Middle frontal gyrus (tissue), 1 donor: Measurements from ENCODE around the gene LRRFIP1.
"Not testable (repeated sequence)": the region's sequence is repeated elsewhere in the genome, so short reads cannot be mapped to it uniquely, and the experiment has no call there.

Experiments used
- DNase-seq: peaks from one replicate; pipeline ENCODE4 v3.0.0-alpha.2; 2015; ENCODE audit warnings: low spot score; ENCODE audit errors: extremely low spot score

The LRRFIP1 gene

GRCh38 chr2:237682856-237683670 is 55.7 kb downstream of the LRRFIP1 start:
- DNase-seq = no peak

DNA sequence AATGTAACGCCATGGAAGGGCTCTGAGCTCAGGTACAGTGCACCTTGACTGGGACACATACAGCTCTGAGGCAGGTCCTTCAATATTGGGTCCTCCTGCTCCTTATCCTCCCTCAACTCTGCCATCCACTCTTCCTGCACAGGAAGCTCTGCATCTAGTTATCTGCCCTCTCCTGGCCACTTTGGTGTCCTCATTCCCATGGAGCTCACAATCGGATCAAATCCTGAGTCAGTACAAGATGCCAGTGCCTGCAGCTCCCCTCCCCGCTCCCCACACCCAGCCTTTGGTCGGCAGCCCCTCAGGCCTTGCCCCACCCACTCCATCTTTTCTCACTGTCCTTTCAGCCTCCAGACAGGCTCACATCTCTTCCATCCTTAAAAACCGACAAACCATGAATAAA is 58.0 kb downstream of the LRRFIP1 start:
- DNase-seq = no peak

DNA sequence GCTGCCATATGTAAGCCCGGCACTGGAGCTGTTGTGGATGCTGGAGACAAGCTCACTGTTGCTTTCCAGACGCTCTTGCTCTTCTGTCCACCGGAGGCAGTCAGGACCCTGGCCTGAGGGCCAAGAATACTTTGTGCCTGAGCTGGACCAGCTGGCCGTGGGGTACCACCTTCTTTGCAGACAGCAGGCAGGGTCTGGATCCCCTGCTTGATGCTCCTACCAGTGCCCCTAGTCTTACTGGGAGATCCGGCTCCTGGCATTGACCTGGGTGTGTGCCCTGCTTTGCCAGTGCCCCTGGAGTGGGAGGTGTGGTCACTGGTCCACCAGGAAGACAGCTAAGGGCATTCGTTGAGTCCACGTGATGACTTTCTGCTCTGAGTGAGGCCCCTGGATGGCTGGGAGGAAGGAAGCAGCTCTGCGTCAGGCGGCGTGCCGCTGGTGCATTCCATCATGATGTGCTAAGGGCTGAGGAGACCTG is 59.3 kb downstream of the LRRFIP1 start:
- DNase-seq = no peak

DNA sequence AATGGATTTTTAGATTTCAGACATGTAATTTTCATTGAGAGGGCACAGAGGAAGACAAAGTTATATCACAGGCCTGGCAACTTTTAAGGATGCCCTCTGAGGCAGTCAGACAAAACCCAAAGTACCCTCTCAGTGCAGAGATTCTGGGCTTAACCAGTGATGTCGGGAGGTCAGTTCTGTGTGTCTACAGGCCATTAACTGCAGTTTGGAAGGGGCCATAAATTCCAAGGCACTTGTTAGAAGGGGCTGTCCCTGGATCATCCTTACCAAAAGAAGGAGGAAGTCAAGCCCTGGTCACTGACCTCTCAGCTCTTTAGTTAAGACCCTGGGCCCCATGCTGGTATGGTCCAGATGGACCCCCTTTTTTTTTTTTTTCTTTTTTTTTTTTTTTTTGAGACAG is 60.7 kb downstream of the LRRFIP1 start:
- DNase-seq = no peak

DNA sequence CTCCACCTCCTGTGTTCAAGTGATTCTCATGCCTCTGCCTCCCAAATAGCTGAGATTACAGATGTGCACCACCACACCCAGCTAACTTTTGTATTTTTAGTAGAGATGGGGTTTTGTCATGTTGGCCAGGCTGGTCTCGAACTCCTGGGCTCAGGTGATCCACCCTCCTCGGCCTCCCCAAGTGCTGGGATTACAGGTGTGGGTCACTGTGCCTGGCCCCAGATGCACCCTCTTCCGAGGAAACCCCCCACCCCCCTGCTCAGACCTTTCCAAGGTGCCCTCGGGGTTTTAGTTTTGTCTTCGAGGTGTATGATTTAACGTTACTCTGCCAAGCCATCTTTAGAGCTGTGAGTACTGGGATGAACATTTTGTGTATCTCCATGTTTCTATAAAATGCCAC is 61.2 kb downstream of the LRRFIP1 start:
- DNase-seq = not testable (repeated sequence)

GRCh38 chr2:237689336-237690131 is 62.1 kb downstream of the LRRFIP1 start:
- DNase-seq = no peak

DNA sequence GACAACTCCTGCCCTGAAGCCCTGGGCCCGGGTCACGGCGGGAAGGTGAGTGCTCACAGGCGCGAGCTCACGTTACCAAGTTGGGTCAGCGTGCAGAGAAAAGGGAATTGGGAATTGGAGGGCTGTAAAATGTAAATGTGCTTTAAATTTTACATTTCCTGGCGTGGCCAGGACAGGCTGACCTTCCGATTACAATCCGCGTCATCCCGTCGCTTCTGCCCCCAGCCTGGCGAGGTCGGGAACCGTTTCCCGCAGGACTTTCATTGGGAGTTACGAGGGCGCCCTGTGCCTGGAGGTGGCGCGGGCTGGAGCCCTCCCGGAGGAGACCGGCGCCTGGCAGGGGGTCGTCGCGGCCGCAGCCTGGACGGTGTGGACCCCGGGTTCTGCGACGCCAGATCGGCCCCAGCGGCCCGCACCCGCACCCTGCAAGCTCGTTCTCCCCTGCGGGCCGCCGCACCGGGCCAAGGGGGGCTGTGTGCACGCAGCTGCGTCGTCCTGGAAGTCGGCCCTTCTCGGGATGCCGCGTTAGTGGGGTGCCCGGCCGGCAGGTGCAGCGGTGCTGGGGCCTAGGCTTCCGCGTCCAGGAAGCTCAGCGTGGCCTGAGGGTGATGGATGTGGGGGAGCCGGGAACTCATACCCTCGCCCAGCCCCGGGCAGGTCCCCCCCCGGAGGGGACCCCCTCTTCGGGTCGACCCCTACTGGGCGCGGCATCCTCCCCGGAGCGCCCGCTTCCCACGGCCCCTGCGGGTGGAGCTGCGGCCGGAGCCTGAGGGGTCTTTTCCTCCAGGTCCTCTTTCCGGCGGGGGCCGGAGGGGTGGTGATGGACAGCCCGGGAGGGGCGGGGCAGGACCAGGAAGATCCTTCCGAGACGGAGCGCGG is 63.9 kb downstream of the LRRFIP1 start:
- no peak for DNase-seq

DNA sequence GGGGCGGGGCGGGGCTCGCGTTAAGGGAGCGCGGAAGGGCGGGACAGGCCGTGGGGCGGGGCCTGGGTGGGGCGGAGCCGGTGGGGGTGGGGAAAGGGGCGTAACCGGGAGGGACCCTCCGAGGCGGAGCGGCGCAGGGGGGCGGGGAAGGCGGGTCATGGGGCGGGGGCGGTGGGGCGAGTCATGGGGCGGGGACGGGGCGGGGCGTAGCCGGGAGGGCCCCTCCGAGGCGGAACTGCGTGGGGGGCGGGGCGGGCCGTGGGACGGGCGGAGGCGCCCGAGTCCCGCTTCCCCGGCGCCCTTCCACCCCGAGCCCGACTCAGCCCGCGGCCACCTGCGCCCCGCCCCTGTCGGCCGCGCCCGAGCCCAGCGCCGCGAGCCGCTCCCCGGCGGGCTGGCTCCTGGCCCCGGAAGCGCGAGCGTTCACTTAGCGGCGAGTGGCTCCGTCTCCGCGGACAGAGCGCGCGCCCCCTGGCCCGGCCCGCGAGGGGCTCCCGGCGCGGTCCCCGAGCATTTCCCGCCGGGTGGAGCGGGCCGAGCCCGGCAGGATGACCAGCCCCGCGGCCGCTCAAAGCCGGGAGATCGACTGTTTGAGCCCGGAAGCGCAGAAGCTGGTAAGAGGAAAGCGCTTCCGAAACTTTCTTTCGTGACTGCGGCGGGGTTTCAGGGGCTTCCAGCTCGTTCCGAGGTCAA is 64.7 kb downstream of the LRRFIP1 start:
- DNase-seq = peak; percentile 40

DNA sequence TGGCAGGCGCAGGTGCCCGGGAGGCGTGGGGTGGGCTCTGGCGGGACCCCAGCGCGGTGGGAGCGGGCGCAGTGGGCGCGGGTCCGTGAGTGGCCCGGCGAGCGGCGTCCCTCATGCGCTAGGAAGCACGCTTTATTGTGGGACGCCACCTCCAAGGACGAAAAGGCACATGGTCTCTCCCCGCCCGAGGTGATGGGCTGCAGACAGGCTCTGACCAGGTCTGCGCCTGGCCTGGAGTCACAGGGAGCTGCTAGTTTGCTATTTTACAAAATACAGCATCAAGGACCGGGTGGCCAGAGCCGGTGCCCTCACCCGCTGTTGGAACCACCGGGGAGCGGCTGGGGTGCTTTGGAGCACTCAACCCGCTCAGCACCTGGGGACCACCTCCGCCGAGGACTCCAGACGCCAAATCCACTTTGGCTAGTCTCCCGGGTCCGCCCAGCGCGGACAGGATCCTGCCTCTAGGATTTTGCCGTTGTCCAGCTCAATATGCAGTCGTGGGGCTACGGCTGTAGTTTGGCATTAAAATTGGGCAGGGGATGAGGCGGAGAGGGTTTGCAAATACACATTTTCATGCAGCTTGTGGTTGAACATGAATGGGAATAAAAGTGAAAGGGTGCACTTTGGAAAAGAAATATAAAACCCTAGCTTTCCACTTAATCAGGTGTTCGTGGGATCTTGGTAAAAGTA is 65.4 kb downstream of the LRRFIP1 start:
- no peak for DNase-seq

GRCh38 chr2:237693291-237693994 is 66.1 kb downstream of the LRRFIP1 start:
- DNase-seq = no peak

DNA sequence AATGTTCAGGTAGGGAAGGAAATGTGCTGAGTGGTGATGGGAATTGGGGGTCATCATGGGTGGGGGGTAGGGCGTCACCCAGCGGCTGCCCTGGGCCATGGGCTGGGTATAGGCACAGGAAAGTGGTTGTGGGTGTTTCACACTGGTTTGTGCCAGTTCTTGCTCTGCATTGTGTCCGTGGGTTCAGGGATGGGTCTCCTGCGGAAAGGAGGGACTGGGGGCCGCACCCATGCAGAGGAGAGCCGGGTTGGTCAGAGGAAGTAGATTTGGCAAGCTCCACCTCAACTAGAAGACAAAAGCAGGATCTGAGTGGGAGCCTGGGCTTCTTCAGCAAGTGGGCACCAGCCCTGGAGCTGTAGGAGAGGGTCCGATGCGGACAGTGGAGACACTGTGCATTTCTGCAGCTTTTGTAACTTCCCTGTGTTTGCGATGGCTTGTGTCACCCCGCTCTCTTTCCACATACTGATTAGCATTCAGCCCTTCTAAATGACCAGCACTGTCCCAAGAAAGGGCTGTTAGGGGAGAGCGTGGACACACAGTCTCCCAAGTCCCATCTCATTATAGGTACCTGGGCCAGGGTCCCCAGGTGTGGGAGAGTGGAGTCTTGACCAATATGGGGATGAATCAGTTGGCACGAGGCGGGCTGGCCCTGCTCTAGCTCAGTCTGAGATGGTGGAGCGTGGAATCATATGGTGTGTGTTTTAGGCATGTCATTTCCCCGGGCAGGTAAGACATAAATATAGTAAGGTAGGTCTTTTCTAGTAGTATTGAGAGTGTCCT is 67.2 kb downstream of the LRRFIP1 start:
- no peak for DNase-seq

GRCh38 chr2:237695201-237695780 is 67.9 kb downstream of the LRRFIP1 start:
- no peak for DNase-seq

DNA sequence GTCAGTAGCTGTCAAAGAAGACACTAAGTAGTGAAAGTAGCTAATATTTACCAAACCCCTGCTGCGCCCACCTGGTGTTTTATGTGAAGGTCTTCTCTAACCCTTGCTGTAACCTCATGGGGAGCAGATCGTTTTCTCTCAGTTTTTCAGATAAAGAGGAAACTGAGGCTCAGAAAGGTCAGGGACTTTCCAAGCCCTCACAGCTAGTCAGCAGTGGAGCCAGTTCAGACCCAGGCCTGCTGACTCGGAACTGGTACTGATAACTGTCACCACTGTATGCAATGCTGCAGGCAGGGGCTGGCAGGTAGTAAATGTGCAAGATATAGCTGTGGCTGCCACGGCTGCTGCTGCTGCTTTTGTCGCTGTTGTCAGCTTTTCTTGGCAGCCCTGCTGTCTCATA is 69.1 kb downstream of the LRRFIP1 start:
- DNase-seq = no peak

- DNase-seq = no peak
Measured at GRCh38 chr2:237697586-237698357, 70.4 kb downstream of the LRRFIP1 start.

DNA sequence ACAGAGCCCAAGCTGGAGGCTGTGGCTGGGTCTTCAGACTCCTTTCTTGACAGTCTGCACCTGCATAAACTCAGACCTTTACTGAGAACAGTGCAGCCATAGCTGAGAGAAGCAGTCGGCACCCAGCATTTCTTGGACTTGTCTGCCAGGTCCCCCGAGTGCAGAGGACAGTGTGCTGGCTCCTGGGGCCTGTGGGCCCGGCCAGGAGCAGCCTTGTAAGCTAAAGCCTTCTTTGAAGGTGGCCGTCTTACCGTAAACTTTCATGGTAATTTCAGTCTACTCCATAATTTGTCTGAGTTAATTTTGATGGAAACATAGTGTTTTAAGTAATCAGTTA is 70.9 kb downstream of the LRRFIP1 start:
- DNase-seq = no peak

GRCh38 chr2:237699870-237700511 is 72.6 kb downstream of the LRRFIP1 start:
- no peak for DNase-seq

- no peak for DNase-seq
Measured at GRCh38 chr2:237700512-237701032, 73.2 kb downstream of the LRRFIP1 start.
